Measurements from ENCODE around the gene RUNX1.

DNA sequence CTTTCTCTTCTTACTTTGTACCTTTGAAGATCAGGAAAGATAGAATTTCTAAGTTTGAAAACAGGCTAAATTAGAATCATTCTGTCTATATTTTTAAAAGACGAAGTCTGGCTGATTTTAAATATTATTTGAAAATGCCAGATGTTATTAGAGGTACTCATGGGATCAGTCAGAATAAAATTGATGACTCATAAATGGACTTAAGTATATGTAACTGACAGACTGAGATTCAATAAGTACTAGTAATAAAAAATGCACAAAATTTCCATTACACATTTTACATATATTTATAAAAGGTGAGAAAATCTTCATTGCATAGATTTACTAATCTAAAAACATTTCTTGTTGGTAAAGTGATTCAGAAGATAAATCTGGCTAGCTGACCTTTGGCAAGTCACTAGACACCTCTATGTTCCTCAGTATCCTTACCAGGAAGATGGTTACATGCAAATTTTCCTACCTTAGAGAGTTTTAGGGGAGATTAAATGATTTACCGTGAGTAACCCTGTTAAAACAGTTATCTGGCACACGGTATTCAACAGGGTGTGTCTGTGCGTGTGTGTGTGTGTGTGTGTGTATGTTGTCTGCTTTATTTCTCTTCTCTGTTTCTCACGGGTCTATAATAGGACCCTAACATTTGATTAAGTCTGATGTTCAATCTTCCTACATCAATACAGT is 189.0 kb downstream of the RUNX1 start:
- TF ChIP-seq RCOR1 (IDR thresholded peaks at IDR 0.05; ENCODE audit: low read length) (no peak), RFX5 (IDR thresholded peaks at IDR 0.05; ENCODE audit: low read length) (no peak), RAD21 (IDR thresholded peaks at IDR 0.05; ENCODE audit: low read length) (no peak), CTCF (IDR thresholded peaks at IDR 0.05) (no peak), POLR2AphosphoS5 (IDR thresholded peaks at IDR 0.05; ENCODE audit: low read depth, low read length) (no peak), MXI1 (IDR thresholded peaks at IDR 0.05; ENCODE audit: low read depth, low read length) (no peak), EZH2phosphoT487 (IDR thresholded peaks at IDR 0.05; ENCODE audit: borderline replicate concordance, low read depth) (no peak), SIN3A (IDR thresholded peaks at IDR 0.05; ENCODE audit: borderline replicate concordance, low read depth, low read length) (no peak), EP300 (IDR thresholded peaks at IDR 0.05; ENCODE audit: borderline replicate concordance in 1 of 2, low read depth in 1 of 2, low read length in 1 of 2) (no peak), RXRA (IDR thresholded peaks at IDR 0.05; ENCODE audit: borderline replicate concordance, low read depth) (no peak), CHD2 (IDR thresholded peaks at IDR 0.05; ENCODE audit: low read length, partially characterized antibody) (no peak), REST (IDR thresholded peaks at IDR 0.05; ENCODE audit: low read depth, low read length) (no peak), FOXJ3 (CRISPR knock-in tag; IDR thresholded peaks at IDR 0.05) (no peak)
